IPS-18c (cell line): ENCODE results near the gene KMO.

Source experiments
- H3K4me3 ChIP-seq: 2 replicates; pipeline ENCODE4 v1.7.0; 2013; ENCODE audit warnings: low read depth, mild to moderate bottlenecking, low read length, moderate library complexity; ENCODE audit not compliant: insufficient read depth
- H3K9me3 ChIP-seq: one replicate; pipeline ENCODE4 v1.6.1; 2013; ENCODE audit warnings: mild to moderate bottlenecking, low read length, moderate library complexity; ENCODE audit not compliant: control insufficient read depth, insufficient read depth

KMO gene

GRCh38 chr1:241632987-241633386, 100.8 kb downstream of the KMO start:
- Histone ChIP-seq H3K4me3 (no peak overlapping the region), H3K9me3 (no peaks in the 10 kb centered on the region)

GRCh38 chr1:241635556-241636152, 103.5 kb downstream of the KMO start:
- Histone ChIP-seq H3K4me3 (no peak overlapping the region), H3K9me3 (no peaks in the 10 kb centered on the region)

GRCh38 chr1:241636291-241636690, 104.1 kb downstream of the KMO start:
- H3K4me3 ChIP-seq, result no peak overlapping the region
- no peaks in the 10 kb centered on the region for H3K9me3 ChIP-seq

- Histone ChIP-seq H3K9me3 (no peaks in the 10 kb centered on the region), H3K4me3 (no peak overlapping the region; the same call in 1 of the 2 replicates)
Observed at GRCh38 chr1:241637046-241637590, 104.9 kb downstream of the KMO start.

GRCh38 chr1:241637604-241638003, 105.4 kb downstream of the KMO start:
- Histone ChIP-seq H3K4me3 (0 out of 2 replicates have a peak overlapping the region, but pooled peaks have one; percentile 2), H3K9me3 (no peaks in the 10 kb centered on the region)

GRCh38 chr1:241638099-241638682, 106.0 kb downstream of the KMO start:
- no peaks in the 10 kb centered on the region for H3K9me3 ChIP-seq
- peak overlapping the region; percentile 2; the same call in 1 of the 2 replicates for H3K4me3 ChIP-seq

GRCh38 chr1:241638909-241639622, 106.9 kb downstream of the KMO start:
- peak overlapping the region; percentile 91 for H3K4me3 ChIP-seq

GRCh38 chr1:241639623-241640148, 107.5 kb downstream of the KMO start:
- peak overlapping the region; percentile 91 for H3K4me3 ChIP-seq

More at GRCh38 chr1:241638909-241639622, 106.9 kb downstream of the KMO start:
- H3K9me3 ChIP-seq, result no peaks in the 10 kb centered on the region

GRCh38 chr1:241640149-241640866, 108.1 kb downstream of the KMO start, which contains the start of the genes CHML and OPN3:
Gene CHML (minus strand): TSS chr1:241640369. CDS start chr1:241635766, 4,603 bp downstream.
Gene OPN3 (minus strand): TSS chr1:241640369. CDS start chr1:241640254, 115 bp downstream.
- H3K4me3 ChIP-seq, result peak within 1 kb of the TSS; percentile 91
- H3K9me3 ChIP-seq, result no peaks in the 10 kb centered on the region

More at GRCh38 chr1:241639623-241640148, 107.5 kb downstream of the KMO start:
- H3K9me3 ChIP-seq, result no peaks in the 10 kb centered on the region

- Histone ChIP-seq H3K9me3 (no peaks in the 10 kb centered on the region), H3K4me3 (no peak overlapping the region; the same call in 1 of the 2 replicates)
Observed at GRCh38 chr1:241640867-241641622, 108.9 kb downstream of the KMO start.

GRCh38 chr1:241641773-241642592, 109.8 kb downstream of the KMO start:
- H3K9me3 ChIP-seq, result no peaks in the 10 kb centered on the region
- no peak overlapping the region for H3K4me3 ChIP-seq

- Histone ChIP-seq H3K9me3 (no peaks in the 10 kb centered on the region), H3K4me3 (no peak overlapping the region)
Observed at GRCh38 chr1:241642593-241642944, 110.4 kb downstream of the KMO start.

GRCh38 chr1:241644259-241644658, 112.1 kb downstream of the KMO start:
- no peaks in the 10 kb centered on the region for H3K9me3 ChIP-seq
- no peak overlapping the region for H3K4me3 ChIP-seq

GRCh38 chr1:241645199-241645598, 113.0 kb downstream of the KMO start:
- Histone ChIP-seq H3K4me3 (no peak overlapping the region; the same call in 1 of the 2 replicates), H3K9me3 (no peaks in the 10 kb centered on the region)
